ENCODE results near the gene CACNA1C.

GRCh38 chr12:2623472-2623871 lies 570.7 kb downstream of the CACNA1C start:
- no peak for TF ChIP-seq POLR2A (IDR thresholded peaks at IDR 0.05)
- no peak for TF ChIP-seq CTCF (IDR thresholded peaks at IDR 0.05)
